ENCODE data around the gene ZNF683. TPM values are rescaled to one million over a fixed set of nuclear protein-coding genes. Genes with fewer than 3 reads are reported as not detected.

Gene ZNF683
- polyA plus RNA-seq = 0.34 TPM in 1 of 2 replicates, not detected in the other

DNA sequence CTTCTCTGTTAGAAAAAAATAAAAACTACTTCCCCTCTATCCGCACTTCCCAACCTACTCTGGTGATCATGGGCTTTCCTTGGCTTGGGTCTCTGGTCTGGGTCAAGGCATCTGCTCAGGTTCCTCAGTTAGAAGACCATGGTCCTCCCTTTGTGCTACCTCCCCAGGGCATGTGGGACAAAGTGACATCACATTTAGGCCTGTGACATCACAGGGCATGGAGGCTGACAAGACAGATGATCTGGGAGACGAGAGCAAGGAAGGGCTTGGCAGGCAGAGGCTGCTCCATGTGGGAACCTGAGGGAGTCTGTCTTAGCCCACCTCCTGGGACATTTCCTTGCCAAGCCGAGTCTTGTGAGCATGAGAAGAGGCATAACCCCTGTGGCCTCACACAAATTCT is at the start of gene ZNF683:
TSS of gene ZNF683 (minus strand) at position 140 of the 400 bp plus-strand sequence. CDS start 4,179 bp downstream, outside the sequence.

GRCh38 chr1:26410706-26411623 is 38.4 kb upstream of the ZNF683 start, which contains the start of gene LIN28A:
LIN28A (plus strand) TSS chr1:26410817; CDS start chr1:26410892, 75 bp downstream.

GRCh38 chr1:26353976-26354820 is 18.4 kb downstream of the ZNF683 start, which contains the start of gene CRYBG2:
CRYBG2 (minus strand) TSS chr1:26354130; CDS start chr1:26346657, 7,473 bp downstream.

GRCh38 chr1:26317612-26318337 is 54.8 kb downstream of the ZNF683 start, which contains the start of gene CD52:
CD52 (plus strand) TSS chr1:26317958; CDS start chr1:26318018, 60 bp downstream.

Other genes starting within 250 kb of the ZNF683 start
- gene FAM110D, start 213.7 kb downstream of the ZNF683 start, polyA plus RNA-seq = 0.08 and 0.19 TPM in 2 replicates
- not detected in 2 replicates for gene C1orf232, start 203.8 kb downstream of the ZNF683 start, polyA plus RNA-seq
- gene ZNF593, start 202.8 kb downstream of the ZNF683 start, polyA plus RNA-seq = 12.0 and 13.6 TPM in 2 replicates
- gene ZNF593OS, start 200.9 kb downstream of the ZNF683 start, polyA plus RNA-seq = not detected in 2 replicates
- gene CNKSR1, start 195.3 kb downstream of the ZNF683 start, polyA plus RNA-seq = 0.81 TPM in 1 of 2 replicates, not detected in the other
- gene CATSPER4, start 182.1 kb downstream of the ZNF683 start, polyA plus RNA-seq = not detected in 2 replicates
- 1.9 and 2.0 TPM in 2 replicates for gene CEP85, start 138.6 kb downstream of the ZNF683 start, polyA plus RNA-seq
- gene SH3BGRL3, start 92.7 kb downstream of the ZNF683 start, polyA plus RNA-seq = 300 and 473 TPM in 2 replicates
- gene UBXN11, start 66.1 kb downstream of the ZNF683 start, polyA plus RNA-seq = 5.2 and 6.2 TPM in 2 replicates
- gene CD52, start 54.8 kb downstream of the ZNF683 start, polyA plus RNA-seq = 2.4 TPM in 1 of 2 replicates, not detected in the other
- not detected in 2 replicates for gene CRYBG2, start 18.6 kb downstream of the ZNF683 start, polyA plus RNA-seq
- not detected in 2 replicates for gene LIN28A, start 38.1 kb upstream of the ZNF683 start, polyA plus RNA-seq
- gene DHDDS, start 59.6 kb upstream of the ZNF683 start, polyA plus RNA-seq = 30.1 and 38.5 TPM in 2 replicates
- 145 and 146 TPM in 2 replicates for gene HMGN2, start 99.7 kb upstream of the ZNF683 start, polyA plus RNA-seq
- 0.10 and 0.42 TPM in 2 replicates for gene RPS6KA1, start 157.0 kb upstream of the ZNF683 start, polyA plus RNA-seq